ENCODE data around the gene SPATA3.

The SPATA3 gene

DNA sequence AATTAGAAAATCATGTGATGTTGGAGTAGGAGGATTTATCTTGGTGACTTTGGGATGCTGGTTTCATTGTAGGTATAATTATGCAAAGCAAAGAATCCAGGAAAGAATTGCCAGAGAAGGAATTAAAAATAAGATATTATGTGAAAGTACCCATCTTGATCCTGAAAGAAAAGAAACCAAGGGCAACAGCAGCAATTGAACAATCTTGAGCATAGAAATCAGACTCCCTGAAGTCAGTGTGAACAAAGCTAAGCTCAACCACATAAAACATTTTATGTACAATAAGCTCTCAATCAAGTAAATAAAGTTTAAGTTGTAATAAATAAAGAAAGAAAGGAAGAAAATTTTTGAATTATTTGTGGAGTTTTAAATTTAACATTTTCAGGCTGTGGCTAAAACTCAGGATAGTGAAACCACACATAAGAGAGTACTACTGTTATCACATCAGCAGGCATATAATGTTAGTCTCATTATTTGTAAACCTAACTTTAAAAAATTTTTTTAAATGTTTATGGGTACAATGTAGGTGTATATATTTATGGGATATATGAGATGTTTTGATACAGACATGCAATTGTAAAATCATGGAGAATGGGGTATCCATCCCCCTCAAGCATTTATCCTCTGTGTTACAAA, 38.0 kb upstream of the SPATA3 start:
- Histone ChIP-seq H3K27me3 (ENCODE audit: control insufficient read depth in 3 of 3, insufficient read depth in 3 of 3, low read depth in 1 of 3, low read length in 3 of 3) (peaks cover 0 to 34% (median 6%) of the 10 kb centered on the region in 3 experiments), H3K14ac (ENCODE audit: low read length) (no peak overlapping the region), H4K8ac (ENCODE audit: low read depth, low read length) (no peak overlapping the region), H3K36me3 (replicated peaks in 1 of 2; ENCODE audit: control insufficient read depth in 2 of 2, insufficient read depth in 2 of 2, low read length in 2 of 2) (no peaks in the 10 kb centered on the region), H3K4ac (ENCODE audit: low read length) (no peak overlapping the region), H2AFZ (ENCODE audit: low read length) (peak overlapping the region; percentile 81), H3K27ac (replicated peaks; ENCODE audit: low read length) (no peak overlapping the region), H3K9ac (ENCODE audit: low read depth, low read length, poor library complexity) (no peak overlapping the region), H2BK12ac (ENCODE audit: low read length) (no peak overlapping the region), H3K4me2 (ENCODE audit: insufficient read depth, low read length, poor library complexity, severe bottlenecking) (peak overlapping the region; percentile 41), H2BK15ac (ENCODE audit: low read length) (no peak overlapping the region), H3K18ac (ENCODE audit: low read length) (no peak overlapping the region), H4K91ac (ENCODE audit: low read depth, low read length, poor library complexity) (no peak overlapping the region), H3K23ac (ENCODE audit: low read depth, low read length, poor library complexity) (no peak overlapping the region), H3K4me3 (ENCODE audit: low read length in 2 of 2) (peak overlapping the region in 1 of 2 donors; percentile 28), H2BK120ac (ENCODE audit: low read depth, low read length) (no peak overlapping the region), H2BK5ac (ENCODE audit: low read length) (no peak overlapping the region), H3K9me3 (replicated peaks in 1 of 2; ENCODE audit: control insufficient read depth in 2 of 2, insufficient read depth in 1 of 2, low read depth in 1 of 2, low read length in 2 of 2) (peaks cover 5 to 7% of the 10 kb centered on the region in 2 donors), H3K4me1 (ENCODE audit: control insufficient read depth in 2 of 2, insufficient read depth in 1 of 2, low read depth in 1 of 2, low read length in 2 of 2) (peaks cover 0 to 5% of the 10 kb centered on the region in 2 donors), H3K79me1 (ENCODE audit: low read depth, low read length) (no peaks in the 10 kb centered on the region), H2AK5ac (ENCODE audit: low read depth, low read length) (no peak overlapping the region)
- no peak for DNase-seq (ENCODE audit: low spot score)

DNA sequence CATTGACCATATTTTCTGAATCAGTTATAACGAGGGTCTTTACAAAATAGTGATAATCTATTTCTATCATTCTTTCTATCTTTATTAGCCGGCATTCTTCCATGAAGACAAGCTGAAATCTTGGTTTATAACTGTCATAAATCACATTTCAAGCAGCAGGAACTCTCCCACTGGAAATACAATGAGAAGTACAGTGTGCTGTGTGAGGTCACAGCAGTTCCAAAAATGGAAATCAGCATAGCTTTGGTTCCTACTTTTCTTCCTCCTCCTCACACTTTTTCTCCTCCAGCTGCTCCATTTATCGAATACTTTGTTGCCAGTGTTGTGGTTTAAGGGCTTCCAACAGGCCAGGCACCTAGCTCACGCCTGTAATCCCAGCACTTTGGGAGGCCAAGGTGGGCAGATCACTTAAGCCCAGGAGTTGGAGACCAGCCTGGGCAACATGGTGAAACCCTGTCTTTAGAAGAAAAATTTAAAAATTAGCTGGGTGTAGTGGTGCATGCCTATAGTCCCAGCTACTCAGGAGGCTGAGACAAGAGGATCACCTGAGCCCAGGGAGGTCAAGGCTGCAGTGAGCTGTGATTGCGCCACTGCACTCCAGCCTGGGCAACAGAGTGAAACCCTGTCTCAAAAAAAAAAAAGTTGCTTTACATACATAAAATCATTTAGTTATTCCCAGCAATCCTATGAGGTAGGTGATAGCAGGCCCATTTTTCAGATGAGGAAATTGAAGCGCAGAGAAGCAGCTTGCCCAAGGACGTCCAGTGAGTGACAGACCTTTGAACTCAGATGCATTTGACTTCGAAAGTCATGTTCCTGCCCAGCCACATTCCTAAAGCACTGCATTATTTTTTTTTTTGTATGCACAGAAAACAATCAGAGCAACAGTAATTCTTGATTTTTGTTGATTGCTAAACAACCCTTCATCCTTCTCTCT, 36.8 kb upstream of the SPATA3 start:
- H2BK12ac ChIP-seq (ENCODE audit: low read length) = no peak overlapping the region
- no peak overlapping the region for H2AK5ac ChIP-seq (ENCODE audit: low read depth, low read length)
- H2BK120ac ChIP-seq (ENCODE audit: low read depth, low read length) = no peak overlapping the region
- H3K9ac ChIP-seq (ENCODE audit: low read depth, low read length, poor library complexity) = no peak overlapping the region
- H3K14ac ChIP-seq (ENCODE audit: low read length) = no peak overlapping the region
- no peak overlapping the region for H4K8ac ChIP-seq (ENCODE audit: low read depth, low read length)
- no peak overlapping the region for H2BK5ac ChIP-seq (ENCODE audit: low read length)
- H2AFZ ChIP-seq (ENCODE audit: low read length) = no peak overlapping the region
- H3K79me1 ChIP-seq (ENCODE audit: low read depth, low read length) = no peaks in the 10 kb centered on the region
- WGBS, 2 donors (ENCODE audit: extremely low coverage in 2 of 2, insufficient read length in 2 of 2, insufficient replicate concordance in 1 of 2) = no CpG with 5 or more reads among the region's 8 CpGs
- no peak overlapping the region for H3K23ac ChIP-seq (ENCODE audit: low read depth, low read length, poor library complexity)
- H3K4me2 ChIP-seq (ENCODE audit: insufficient read depth, low read length, poor library complexity, severe bottlenecking) = no peak overlapping the region
- peaks cover 0 to 34% (median 6%) of the 10 kb centered on the region in 3 experiments for H3K27me3 ChIP-seq (ENCODE audit: control insufficient read depth in 3 of 3, insufficient read depth in 3 of 3, low read depth in 1 of 3, low read length in 3 of 3)
- no peak overlapping the region for H3K4me3 ChIP-seq (ENCODE audit: low read length in 2 of 2)
- H3K36me3 ChIP-seq (replicated peaks in 1 of 2; ENCODE audit: control insufficient read depth in 2 of 2, insufficient read depth in 2 of 2, low read length in 2 of 2) = no peaks in the 10 kb centered on the region
- no peak overlapping the region for H4K91ac ChIP-seq (ENCODE audit: low read depth, low read length, poor library complexity)
- no peak for DNase-seq (ENCODE audit: low spot score)
- no peak overlapping the region for H3K27ac ChIP-seq (replicated peaks; ENCODE audit: low read length)
- H2BK15ac ChIP-seq (ENCODE audit: low read length) = no peak overlapping the region
- no peak overlapping the region for H3K18ac ChIP-seq (ENCODE audit: low read length)
- H3K4ac ChIP-seq (ENCODE audit: low read length) = no peak overlapping the region
- H3K4me1 ChIP-seq (ENCODE audit: control insufficient read depth in 2 of 2, insufficient read depth in 1 of 2, low read depth in 1 of 2, low read length in 2 of 2) = peaks cover 2 to 5% of the 10 kb centered on the region in 2 donors
- H3K9me3 ChIP-seq (replicated peaks in 1 of 2; ENCODE audit: control insufficient read depth in 2 of 2, insufficient read depth in 1 of 2, low read depth in 1 of 2, low read length in 2 of 2) = peaks cover 3 to 4% of the 10 kb centered on the region in 2 donors

DNA sequence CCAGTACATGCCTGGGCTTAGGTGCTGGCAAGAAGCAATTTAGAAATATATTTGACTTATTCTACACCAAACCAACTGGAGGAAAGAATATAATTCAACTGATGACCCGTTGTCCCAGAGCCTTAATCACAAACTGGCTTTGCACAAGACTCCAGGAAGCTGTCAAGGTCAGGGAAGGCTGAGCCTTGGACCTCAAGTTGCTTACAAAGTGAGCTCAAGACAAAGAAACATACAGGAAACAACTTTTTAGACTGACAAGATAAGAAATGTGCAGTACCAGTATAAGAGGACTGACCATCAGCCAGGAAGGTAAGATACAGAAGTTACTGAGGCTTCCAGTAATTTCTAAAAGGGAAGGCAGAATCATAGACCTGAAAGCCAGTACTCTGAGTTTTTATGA, 35.9 kb upstream of the SPATA3 start:
- Histone ChIP-seq H3K27ac (replicated peaks; ENCODE audit: low read length) (no peak overlapping the region), H3K79me1 (ENCODE audit: low read depth, low read length) (no peaks in the 10 kb centered on the region), H2AFZ (ENCODE audit: low read length) (no peak overlapping the region), H3K14ac (ENCODE audit: low read length) (no peak overlapping the region), H3K18ac (ENCODE audit: low read length) (no peak overlapping the region), H3K23ac (ENCODE audit: low read depth, low read length, poor library complexity) (no peak overlapping the region), H2BK12ac (ENCODE audit: low read length) (no peak overlapping the region), H3K4me1 (ENCODE audit: control insufficient read depth in 2 of 2, insufficient read depth in 1 of 2, low read depth in 1 of 2, low read length in 2 of 2) (peaks cover 2 to 5% of the 10 kb centered on the region in 2 donors), H4K8ac (ENCODE audit: low read depth, low read length) (no peak overlapping the region), H3K36me3 (replicated peaks in 1 of 2; ENCODE audit: control insufficient read depth in 2 of 2, insufficient read depth in 2 of 2, low read length in 2 of 2) (no peaks in the 10 kb centered on the region), H2BK120ac (ENCODE audit: low read depth, low read length) (no peak overlapping the region), H3K4ac (ENCODE audit: low read length) (no peak overlapping the region), H3K4me3 (ENCODE audit: low read length in 2 of 2) (no peak overlapping the region), H3K27me3 (ENCODE audit: control insufficient read depth in 3 of 3, insufficient read depth in 3 of 3, low read depth in 1 of 3, low read length in 3 of 3) (peaks cover 0 to 34% (median 6%) of the 10 kb centered on the region in 3 experiments), H2BK5ac (ENCODE audit: low read length) (no peak overlapping the region), H2AK5ac (ENCODE audit: low read depth, low read length) (no peak overlapping the region), H2BK15ac (ENCODE audit: low read length) (no peak overlapping the region), H4K91ac (ENCODE audit: low read depth, low read length, poor library complexity) (no peak overlapping the region), H3K9me3 (replicated peaks in 1 of 2; ENCODE audit: control insufficient read depth in 2 of 2, insufficient read depth in 1 of 2, low read depth in 1 of 2, low read length in 2 of 2) (peaks cover 3 to 4% of the 10 kb centered on the region in 2 donors), H3K9ac (ENCODE audit: low read depth, low read length, poor library complexity) (no peak overlapping the region), H3K4me2 (ENCODE audit: insufficient read depth, low read length, poor library complexity, severe bottlenecking) (no peak overlapping the region)
- WGBS, 2 donors (ENCODE audit: extremely low coverage in 2 of 2, insufficient read length in 2 of 2, insufficient replicate concordance in 1 of 2) = no CpG with 5 or more reads among the region's 1 CpG
- no peak for DNase-seq (ENCODE audit: low spot score)

DNA sequence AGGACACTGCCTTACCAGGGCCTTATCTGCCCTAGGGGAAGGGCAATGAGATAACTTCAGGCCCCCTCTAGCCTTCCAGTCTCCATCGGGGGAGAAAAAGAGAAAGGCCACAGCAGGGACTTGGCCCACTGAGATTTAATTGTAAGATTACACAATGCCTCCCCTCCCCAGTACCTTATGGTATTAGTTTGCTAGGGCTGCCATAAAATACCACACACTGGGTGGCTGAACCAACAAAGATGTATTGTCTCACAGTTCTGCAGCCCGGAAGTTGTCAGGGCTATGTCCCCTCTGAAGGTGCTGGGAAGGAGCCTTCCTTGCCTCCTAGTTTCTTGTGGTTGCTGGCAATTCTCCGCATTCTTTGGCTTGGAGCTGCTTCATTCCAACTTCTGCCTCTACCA, 34.8 kb upstream of the SPATA3 start:
- no peak overlapping the region for H2BK12ac ChIP-seq (ENCODE audit: low read length)
- no peak overlapping the region for H3K23ac ChIP-seq (ENCODE audit: low read depth, low read length, poor library complexity)
- no peak overlapping the region for H3K4ac ChIP-seq (ENCODE audit: low read length)
- H4K91ac ChIP-seq (ENCODE audit: low read depth, low read length, poor library complexity) = no peak overlapping the region
- peaks cover 3 to 4% of the 10 kb centered on the region in 2 donors for H3K9me3 ChIP-seq (replicated peaks in 1 of 2; ENCODE audit: control insufficient read depth in 2 of 2, insufficient read depth in 1 of 2, low read depth in 1 of 2, low read length in 2 of 2)
- no peak overlapping the region for H2BK15ac ChIP-seq (ENCODE audit: low read length)
- H3K4me2 ChIP-seq (ENCODE audit: insufficient read depth, low read length, poor library complexity, severe bottlenecking) = no peak overlapping the region
- no peak overlapping the region for H4K8ac ChIP-seq (ENCODE audit: low read depth, low read length)
- DNase-seq (ENCODE audit: low spot score) = no peak
- no peak overlapping the region for H2BK120ac ChIP-seq (ENCODE audit: low read depth, low read length)
- no peaks in the 10 kb centered on the region for H3K36me3 ChIP-seq (replicated peaks in 1 of 2; ENCODE audit: control insufficient read depth in 2 of 2, insufficient read depth in 2 of 2, low read length in 2 of 2)
- peaks cover 0 to 25% (median 6%) of the 10 kb centered on the region in 3 experiments for H3K27me3 ChIP-seq (ENCODE audit: control insufficient read depth in 3 of 3, insufficient read depth in 3 of 3, low read depth in 1 of 3, low read length in 3 of 3)
- WGBS, 2 donors (ENCODE audit: extremely low coverage in 2 of 2, insufficient read length in 2 of 2, insufficient replicate concordance in 1 of 2) = no CpG with 5 or more reads among the region's 3 CpGs
- H3K9ac ChIP-seq (ENCODE audit: low read depth, low read length, poor library complexity) = no peak overlapping the region
- no peak overlapping the region for H3K18ac ChIP-seq (ENCODE audit: low read length)
- H3K14ac ChIP-seq (ENCODE audit: low read length) = no peak overlapping the region
- no peak overlapping the region for H2BK5ac ChIP-seq (ENCODE audit: low read length)
- no peaks in the 10 kb centered on the region for H3K79me1 ChIP-seq (ENCODE audit: low read depth, low read length)
- H3K4me3 ChIP-seq (ENCODE audit: low read length in 2 of 2) = no peak overlapping the region
- H2AK5ac ChIP-seq (ENCODE audit: low read depth, low read length) = no peak overlapping the region
- no peak overlapping the region for H3K27ac ChIP-seq (replicated peaks; ENCODE audit: low read length)
- peaks cover 2 to 5% of the 10 kb centered on the region in 2 donors for H3K4me1 ChIP-seq (ENCODE audit: control insufficient read depth in 2 of 2, insufficient read depth in 1 of 2, low read depth in 1 of 2, low read length in 2 of 2)
- H2AFZ ChIP-seq (ENCODE audit: low read length) = peak overlapping the region; percentile 32
